Measurements from ENCODE around the gene FAM181A. TPM values are rescaled to one million over a fixed set of nuclear protein-coding genes. Genes with fewer than 3 reads are reported as not detected.

The FAM181A gene
- polyA plus RNA-seq, 4 donors = not detected

GRCh38 chr14:93946541-93947090 is 19.5 kb downstream of the FAM181A start:
- Histone ChIP-seq H3K36me3 (ENCODE audit: control insufficient read depth in 3 of 3, insufficient read depth in 2 of 3, low read depth in 1 of 3, low read length in 3 of 3) (peaks cover 0 to 5% (median 0%) of the 10 kb centered on the region in 3 donors), H3K27ac (ENCODE audit: low read depth in 1 of 3, low read length in 2 of 3) (peak overlapping the region in 1 of 3 donors; percentile 67), H3K4me1 (ENCODE audit: control insufficient read depth in 3 of 3, insufficient read depth in 2 of 3, low read depth in 1 of 3, low read length in 2 of 3) (peaks cover 0 to 46% (median 0%) of the 10 kb centered on the region in 3 donors), H3K27me3 (ENCODE audit: control insufficient read depth in 3 of 3, insufficient read depth in 3 of 3, low read length in 3 of 3) (no peaks in the 10 kb centered on the region), H3K9me3 (ENCODE audit: control insufficient read depth in 2 of 2, insufficient read depth in 1 of 2, low read depth in 1 of 2, low read length in 1 of 2) (no peaks in the 10 kb centered on the region), H3K4me3 (ENCODE audit: low read depth in 1 of 3, low read length in 3 of 3) (no peak overlapping the region)
- DNase-seq = peak in 1 of 2 donors; percentile 66
- WGBS, 3 donors = 53 to 78% (median 69%) methylated on average over 7 of the region's 7 CpGs
- FAIRE-seq = no peak

- peaks cover 0 to 5% (median 0%) of the 10 kb centered on the region in 3 donors for H3K36me3 ChIP-seq (ENCODE audit: control insufficient read depth in 3 of 3, insufficient read depth in 2 of 3, low read depth in 1 of 3, low read length in 3 of 3)
- no peaks in the 10 kb centered on the region for H3K27me3 ChIP-seq (ENCODE audit: control insufficient read depth in 3 of 3, insufficient read depth in 3 of 3, low read length in 3 of 3)
- 84 to 87% (median 86%) methylated on average over 19 of the region's 19 CpGs for WGBS, 3 donors
- no peaks in the 10 kb centered on the region for H3K9me3 ChIP-seq (ENCODE audit: control insufficient read depth in 2 of 2, insufficient read depth in 1 of 2, low read depth in 1 of 2, low read length in 1 of 2)
- DNase-seq (no peak), FAIRE-seq (no peak)
- H3K4me3 ChIP-seq (ENCODE audit: low read depth in 1 of 3, low read length in 3 of 3) = no peak overlapping the region
- no peak overlapping the region for H3K27ac ChIP-seq (ENCODE audit: low read depth in 1 of 3, low read length in 2 of 3)
- H3K4me1 ChIP-seq (ENCODE audit: control insufficient read depth in 3 of 3, insufficient read depth in 2 of 3, low read depth in 1 of 3, low read length in 2 of 3) = peaks cover 0 to 40% (median 0%) of the 10 kb centered on the region in 3 donors
Measured at GRCh38 chr14:93947282-93947681, 20.1 kb downstream of the FAM181A start.

- DNase-seq (no peak), FAIRE-seq (no peak)
- Histone ChIP-seq H3K27me3 (ENCODE audit: control insufficient read depth in 3 of 3, insufficient read depth in 3 of 3, low read length in 3 of 3) (no peaks in the 10 kb centered on the region), H3K36me3 (ENCODE audit: control insufficient read depth in 3 of 3, insufficient read depth in 2 of 3, low read depth in 1 of 3, low read length in 3 of 3) (peaks cover 0 to 12% (median 0%) of the 10 kb centered on the region in 3 donors), H3K27ac (ENCODE audit: low read depth in 1 of 3, low read length in 2 of 3) (no peak overlapping the region), H3K4me1 (ENCODE audit: control insufficient read depth in 3 of 3, insufficient read depth in 2 of 3, low read depth in 1 of 3, low read length in 2 of 3) (peaks cover 0 to 46% (median 0%) of the 10 kb centered on the region in 3 donors), H3K9me3 (ENCODE audit: control insufficient read depth in 2 of 2, insufficient read depth in 1 of 2, low read depth in 1 of 2, low read length in 1 of 2) (no peaks in the 10 kb centered on the region), H3K4me3 (ENCODE audit: low read depth in 1 of 3, low read length in 3 of 3) (no peak overlapping the region)
- 90 to 94% (median 94%) methylated on average over 13 of the region's 13 CpGs for WGBS, 3 donors
Measured at GRCh38 chr14:93949511-93950075, 22.4 kb downstream of the FAM181A start.

- Histone ChIP-seq H3K4me1 (ENCODE audit: control insufficient read depth in 3 of 3, insufficient read depth in 2 of 3, low read depth in 1 of 3, low read length in 2 of 3) (peaks cover 0 to 46% (median 0%) of the 10 kb centered on the region in 3 donors), H3K27me3 (ENCODE audit: control insufficient read depth in 3 of 3, insufficient read depth in 3 of 3, low read length in 3 of 3) (no peaks in the 10 kb centered on the region), H3K36me3 (ENCODE audit: control insufficient read depth in 3 of 3, insufficient read depth in 2 of 3, low read depth in 1 of 3, low read length in 3 of 3) (peaks cover 0 to 12% (median 0%) of the 10 kb centered on the region in 3 donors), H3K27ac (ENCODE audit: low read depth in 1 of 3, low read length in 2 of 3) (no peak overlapping the region), H3K9me3 (ENCODE audit: control insufficient read depth in 2 of 2, insufficient read depth in 1 of 2, low read depth in 1 of 2, low read length in 1 of 2) (no peaks in the 10 kb centered on the region), H3K4me3 (ENCODE audit: low read depth in 1 of 3, low read length in 3 of 3) (no peak overlapping the region)
- 80 to 88% (median 85%) methylated on average over 20 of the region's 20 CpGs for WGBS, 3 donors
- DNase-seq (no peak), FAIRE-seq (no peak)
Measured at GRCh38 chr14:93950948-93951634, 23.9 kb downstream of the FAM181A start.

- Histone ChIP-seq H3K4me1 (ENCODE audit: control insufficient read depth in 3 of 3, insufficient read depth in 2 of 3, low read depth in 1 of 3, low read length in 2 of 3) (peaks cover 0 to 46% (median 0%) of the 10 kb centered on the region in 3 donors), H3K36me3 (ENCODE audit: control insufficient read depth in 3 of 3, insufficient read depth in 2 of 3, low read depth in 1 of 3, low read length in 3 of 3) (peaks cover 0 to 12% (median 0%) of the 10 kb centered on the region in 3 donors), H3K4me3 (ENCODE audit: low read depth in 1 of 3, low read length in 3 of 3) (no peak overlapping the region), H3K27ac (ENCODE audit: low read depth in 1 of 3, low read length in 2 of 3) (no peak overlapping the region), H3K9me3 (ENCODE audit: control insufficient read depth in 2 of 2, insufficient read depth in 1 of 2, low read depth in 1 of 2, low read length in 1 of 2) (no peaks in the 10 kb centered on the region), H3K27me3 (ENCODE audit: control insufficient read depth in 3 of 3, insufficient read depth in 3 of 3, low read length in 3 of 3) (no peaks in the 10 kb centered on the region)
- WGBS, 3 donors = 44 to 65% (median 63%) methylated on average over 7 of the region's 7 CpGs
- FAIRE-seq (no peak), DNase-seq (no peak)
Measured at GRCh38 chr14:93951635-93952540, 24.7 kb downstream of the FAM181A start.

- Histone ChIP-seq H3K27ac (ENCODE audit: low read depth in 1 of 3, low read length in 2 of 3) (no peak overlapping the region), H3K27me3 (ENCODE audit: control insufficient read depth in 3 of 3, insufficient read depth in 3 of 3, low read length in 3 of 3) (no peaks in the 10 kb centered on the region), H3K4me3 (ENCODE audit: low read depth in 1 of 3, low read length in 3 of 3) (no peak overlapping the region), H3K36me3 (ENCODE audit: control insufficient read depth in 3 of 3, insufficient read depth in 2 of 3, low read depth in 1 of 3, low read length in 3 of 3) (peaks cover 0 to 9% (median 0%) of the 10 kb centered on the region in 3 donors), H3K9me3 (ENCODE audit: control insufficient read depth in 2 of 2, insufficient read depth in 1 of 2, low read depth in 1 of 2, low read length in 1 of 2) (no peaks in the 10 kb centered on the region), H3K4me1 (ENCODE audit: control insufficient read depth in 3 of 3, insufficient read depth in 2 of 3, low read depth in 1 of 3, low read length in 2 of 3) (peaks cover 0 to 49% (median 0%) of the 10 kb centered on the region in 3 donors)
- FAIRE-seq (no peak), DNase-seq (no peak)
- 45 to 74% (median 52%) methylated on average over 3 of the region's 3 CpGs for WGBS, 3 donors
Measured at GRCh38 chr14:93952829-93953228, 25.7 kb downstream of the FAM181A start.

- H3K4me3 ChIP-seq (ENCODE audit: low read depth in 1 of 3, low read length in 3 of 3) = peak overlapping the region in 1 of 3 donors; percentile 31
- 58 to 67% (median 60%) methylated on average over 14 of the region's 14 CpGs for WGBS, 3 donors
- H3K27ac ChIP-seq (ENCODE audit: low read depth in 1 of 3, low read length in 2 of 3) = peak overlapping the region in 1 of 3 donors; percentile 11
- no peak for FAIRE-seq
- DNase-seq = no peak
- no peaks in the 10 kb centered on the region for H3K9me3 ChIP-seq (ENCODE audit: control insufficient read depth in 2 of 2, insufficient read depth in 1 of 2, low read depth in 1 of 2, low read length in 1 of 2)
- peaks cover 0 to 9% (median 0%) of the 10 kb centered on the region in 3 donors for H3K36me3 ChIP-seq (ENCODE audit: control insufficient read depth in 3 of 3, insufficient read depth in 2 of 3, low read depth in 1 of 3, low read length in 3 of 3)
- H3K4me1 ChIP-seq (ENCODE audit: control insufficient read depth in 3 of 3, insufficient read depth in 2 of 3, low read depth in 1 of 3, low read length in 2 of 3) = peaks cover 0 to 51% (median 0%) of the 10 kb centered on the region in 3 donors
- no peaks in the 10 kb centered on the region for H3K27me3 ChIP-seq (ENCODE audit: control insufficient read depth in 3 of 3, insufficient read depth in 3 of 3, low read length in 3 of 3)
Measured at GRCh38 chr14:93953263-93953662, 26.1 kb downstream of the FAM181A start.

Data from small intestine (tissue), 7 donors.